Caco-2 (cell line): ENCODE results near the gene OTOP2. TPM values are rescaled to one million over a fixed set of nuclear protein-coding genes. Genes with fewer than 3 reads are reported as not detected.
"Not testable (repeated sequence)": the region's sequence is repeated elsewhere in the genome, so short reads cannot be mapped to it uniquely, and the experiment has no call there.

ENCODE experiments used
- BruUV-seq: library from RNA; stranded (reverse); fragments of 400-500 nt; replicated peaks from 2 replicates; lab custom pipeline; 2021; lab: Mats Ljungman, UMichigan
- CTCF ChIA-PET: fragments of 300-600 bp; sonication (Branson Sonifier 250); formaldehyde crosslinking; loops from one replicate; lab custom pipeline; 2022; ENCODE audit warnings: antibody characterized with exemption; lab: Charles Lee
- POLR2A ChIA-PET: fragments of 300-600 bp; sonication (Branson Sonifier 250); formaldehyde crosslinking; loops from one replicate; lab custom pipeline; 2022; ENCODE audit warnings: antibody characterized with exemption; lab: Charles Lee
- DNase-seq, 2 experiments: peaks; one replicate each; pipeline versions ENCODE4 v3.0.0 to v3.0.0-alpha.2; 2020 to 2022
- H3K27me3 ChIP-seq: replicated peaks from 2 replicates; pipeline ENCODE4 v1.6.0; 2011; ENCODE audit warnings: low read length; ENCODE audit not compliant: control insufficient read depth, insufficient read depth
- H3K36me3 ChIP-seq: 2 replicates; pipeline ENCODE4 v1.5.1; 2011; ENCODE audit warnings: low read length; ENCODE audit not compliant: control insufficient read depth, insufficient read depth
- H3K4me1 ChIP-seq: fragments of 250-450 bp; sonication (Bioruptor Pico); 2 replicates; pipeline ENCODE4 v1.5.1; 2020; ENCODE audit warnings: mild to moderate bottlenecking
- H3K4me3 ChIP-seq: 2 replicates; pipeline ENCODE4 v1.5.1; 2011; ENCODE audit warnings: low read depth, mild to moderate bottlenecking, control low read depth, low read length
- H3K9me3 ChIP-seq: fragments of 250-450 bp; sonication (Bioruptor Pico); 2 replicates; pipeline ENCODE4 v1.5.1; 2020; ENCODE audit warnings: mild to moderate bottlenecking, moderate library complexity
- H3K27ac Mint-ChIP-seq: one replicate; pipeline ENCODE4 v1.8.0; 2022; ENCODE audit warnings: mixed read lengths; ENCODE audit not compliant: unreplicated experiment
- H3K27me3 Mint-ChIP-seq: one replicate; pipeline ENCODE4 v1.8.0; 2022; ENCODE audit warnings: mixed read lengths; ENCODE audit not compliant: insufficient read depth, unreplicated experiment
- H3K36me3 Mint-ChIP-seq: one replicate; pipeline ENCODE4 v1.8.0; 2022; ENCODE audit warnings: mild to moderate bottlenecking, mixed read lengths; ENCODE audit not compliant: insufficient read depth, unreplicated experiment
- H3K4me1 Mint-ChIP-seq: one replicate; pipeline ENCODE4 v1.8.0; 2022; ENCODE audit warnings: low read depth, mixed read lengths; ENCODE audit not compliant: unreplicated experiment
- H3K4me3 Mint-ChIP-seq: one replicate; pipeline ENCODE4 v1.8.0; 2022; ENCODE audit warnings: mild to moderate bottlenecking, moderate library complexity, mixed read lengths; ENCODE audit not compliant: unreplicated experiment
- H3K9me3 Mint-ChIP-seq: one replicate; pipeline ENCODE4 v1.8.0; 2022; ENCODE audit warnings: mixed read lengths; ENCODE audit not compliant: unreplicated experiment
- CTCF ChIP-seq, 2 experiments: fragments of 200-600 bp in 1 of 2; IDR thresholded peaks; 1 replicate in 1 of 2; 2 replicates in 1 of 2; pipeline versions ENCODE4 v1.5.1 to v1.8.0; 2011 to 2022; ENCODE audit warnings: antibody characterized with exemption in 1 of 2, control low read depth in 1 of 2, inconsistent platforms in 1 of 2, low read depth in 1 of 2, low read length in 1 of 2, mild to moderate bottlenecking in 1 of 2, moderate library complexity in 1 of 2; ENCODE audit not compliant: insufficient read depth in 1 of 2, severe bottlenecking in 1 of 2, unreplicated experiment in 1 of 2
- intact Hi-C: fragments of 100-400 bp; cut with micrococcal nuclease; formaldehyde crosslinking; loops from one replicate; pipeline ENCODE4 v1.10.0; 2022; ENCODE audit not compliant: unreplicated experiment
- total RNA-seq: library from RNA; stranded (reverse); gene quantifications from 2 replicates; pipeline ENCODE4 v1.2.3, GENCODE V29; 2022

The OTOP2 gene
- total RNA-seq, 1 experiment from 2014 or later = not detected

- Histone ChIP-seq H3K4me1 (peaks cover 13% of the 10 kb centered on the region), H3K36me3 (no peaks in the 10 kb centered on the region), H3K27me3 (no peaks in the 10 kb centered on the region), H3K4me3 (peak overlapping the region; percentile 58), H3K9me3 (no peaks in the 10 kb centered on the region)
- Mint-ChIP-seq H3K36me3 (peaks cover 6% of the 10 kb centered on the region), H3K27ac (peak overlapping the region; percentile 88), H3K27me3 (peaks cover 2% of the 10 kb centered on the region), H3K4me3 (peak overlapping the region; percentile 95), H3K9me3 (no peaks in the 10 kb centered on the region), H3K4me1 (peaks cover 7% of the 10 kb centered on the region)
- DNase-seq = no peak
- intact Hi-C loops = no loop called here
- TSS peak; percentile 94 for BruUV-seq
- POLR2A ChIA-PET = no interaction called here
- CTCF ChIA-PET = no interaction called here
- no peak for TF ChIP-seq CTCF (IDR thresholded peaks at IDR 0.05; ENCODE audit: insufficient read depth in 1 of 2, low read depth in 1 of 2, low read length in 1 of 2, severe bottlenecking in 1 of 2, unreplicated experiment in 1 of 2)
These were observed 57.4 kb downstream of the OTOP2 start for GRCh38 chr17:74981318-74981978.

DNA sequence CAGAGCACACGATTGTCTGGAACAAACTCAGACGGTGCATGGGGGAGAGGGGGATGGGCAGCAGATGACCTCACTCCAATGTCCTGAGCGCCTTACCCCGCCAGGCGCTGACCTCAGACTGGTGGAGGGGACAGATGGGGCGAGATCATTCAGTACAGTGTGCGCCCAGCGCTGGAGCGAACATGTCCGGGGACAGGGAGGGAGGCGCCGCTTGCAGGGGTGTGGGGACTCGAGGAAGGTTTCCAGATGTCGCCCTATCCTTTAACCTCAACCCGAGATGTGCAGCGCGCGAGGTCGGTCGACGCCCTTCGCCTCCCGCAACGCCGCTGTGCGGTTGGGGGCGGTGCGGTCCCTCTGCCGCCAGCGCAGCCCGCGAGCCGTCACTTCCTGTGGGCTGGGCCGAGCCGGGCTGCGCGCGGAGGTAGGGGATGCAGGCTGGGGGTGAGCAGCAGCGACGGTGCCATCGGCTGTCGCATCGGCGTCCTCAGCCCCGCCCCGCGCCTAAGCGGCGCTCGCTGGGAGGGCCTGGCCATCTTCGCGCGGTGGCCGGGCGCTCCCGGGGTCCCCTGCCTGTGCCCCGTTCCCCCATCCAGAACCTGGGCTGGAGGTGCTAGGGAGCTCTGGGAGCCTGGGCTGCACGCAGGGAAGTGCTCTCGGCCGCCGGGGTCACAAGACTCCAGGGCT is 58.0 kb downstream of the OTOP2 start:
- Mint-ChIP-seq H3K27ac (peak overlapping the region; percentile 88), H3K36me3 (peaks cover 6% of the 10 kb centered on the region), H3K27me3 (no peaks in the 10 kb centered on the region), H3K9me3 (no peaks in the 10 kb centered on the region), H3K4me3 (peak overlapping the region; percentile 95), H3K4me1 (peaks cover 7% of the 10 kb centered on the region)
- peaks cover 13% of the 10 kb centered on the region for H3K4me1 ChIP-seq
- BruUV-seq = no TSS peak
- peak overlapping the region; percentile 58 for H3K4me3 ChIP-seq
- ChIA-PET CTCF (interaction anchor here (0.6 to 1.7 kb wide), 5 partner anchors 8 to 206 kb away, joined by 3 to 18 read pairs (median 4); partner anchors contain the start of gene NAT9), POLR2A (interaction anchor here (0.7 to 1.4 kb wide), 4 partner anchors 9 to 109 kb away, joined by 3 to 13 read pairs (median 6); partner anchors contain the start of genes FDXR, HID1 and MRPL58)
- no peak for TF ChIP-seq CTCF (IDR thresholded peaks at IDR 0.05; ENCODE audit: insufficient read depth in 1 of 2, low read depth in 1 of 2, low read length in 1 of 2, severe bottlenecking in 1 of 2, unreplicated experiment in 1 of 2)
- intact Hi-C loops = loop anchor here (1.0 kb wide), 2 partner anchors 10 to 21 kb away; partner anchors contain the start of gene HID1
- H3K27me3 ChIP-seq = no peaks in the 10 kb centered on the region
- no peaks in the 10 kb centered on the region for H3K36me3 ChIP-seq
- H3K9me3 ChIP-seq = no peaks in the 10 kb centered on the region
- peak; percentile 89 to 93 for DNase-seq

- BruUV-seq = TSS peak; percentile 66
- not testable (repeated sequence) for H3K27me3 ChIP-seq, DNase-seq, H3K36me3 ChIP-seq, H3K4me1 Mint-ChIP-seq, H3K36me3 Mint-ChIP-seq, H3K27me3 Mint-ChIP-seq, H3K9me3 Mint-ChIP-seq, H3K9me3 ChIP-seq
- intact Hi-C loops = loop anchor here (1.0 kb wide), 2 partner anchors 10 to 21 kb away; partner anchors contain the start of gene HID1
- Histone ChIP-seq H3K4me3 (peak overlapping the region; percentile 58), H3K4me1 (peaks cover 13% of the 10 kb centered on the region)
- Mint-ChIP-seq H3K4me3 (peak overlapping the region; percentile 95), H3K27ac (peak overlapping the region; percentile 88)
- ChIA-PET CTCF (interaction anchor here (0.6 to 1.7 kb wide), 6 partner anchors 9 to 207 kb away, joined by 3 to 18 read pairs (median 4); partner anchors contain the start of genes MRPL58 and NAT9), POLR2A (interaction anchor here (0.7 to 1.4 kb wide), 6 partner anchors 10 to 110 kb away, joined by 3 to 13 read pairs (median 4); partner anchors contain the start of genes FDXR, HID1 and MRPL58)
These were observed 58.7 kb downstream of the OTOP2 start for GRCh38 chr17:74982663-74983313.

Other genes starting within 250 kb of the OTOP2 start
- 2.2 and 2.4 TPM in 2 replicates for gene CD300LF, start 211.3 kb upstream of the OTOP2 start, total RNA-seq
- gene RAB37, start 187.0 kb upstream of the OTOP2 start, total RNA-seq = 12.3 and 14.8 TPM in 2 replicates
- gene NHERF1, start 175.6 kb upstream of the OTOP2 start, total RNA-seq = 204 and 218 TPM in 2 replicates
- 84.5 and 89.5 TPM in 2 replicates for gene NAT9, start 147.9 kb upstream of the OTOP2 start, total RNA-seq
- 4.8 and 5.2 TPM in 2 replicates for gene GRIN2C, start 64.4 kb upstream of the OTOP2 start, total RNA-seq
- 19.0 and 20.6 TPM in 2 replicates for gene FDXR, start 51.3 kb upstream of the OTOP2 start, total RNA-seq
- 2.6 and 3.1 TPM in 2 replicates for gene FADS6, start 30.6 kb upstream of the OTOP2 start, total RNA-seq
- gene USH1G, start 1.0 kb upstream of the OTOP2 start, total RNA-seq = 0.48 and 0.77 TPM in 2 replicates
- gene OTOP3, start 11.6 kb downstream of the OTOP2 start, total RNA-seq = not detected in 2 replicates
- 29.8 and 30.4 TPM in 2 replicates for gene HID1, start 48.5 kb downstream of the OTOP2 start, total RNA-seq
- 30.9 and 31.6 TPM in 2 replicates for gene CDR2L, start 63.4 kb downstream of the OTOP2 start, total RNA-seq
- gene MRPL58, start 88.4 kb downstream of the OTOP2 start, total RNA-seq = 61.0 and 61.8 TPM in 2 replicates
- 316 and 326 TPM in 2 replicates for gene ATP5PD, start 122.7 kb downstream of the OTOP2 start, total RNA-seq
- gene KCTD2, start 123.0 kb downstream of the OTOP2 start, total RNA-seq = 27.9 and 28.8 TPM in 2 replicates
- gene SLC16A5, start 163.7 kb downstream of the OTOP2 start, total RNA-seq = 27.7 and 33.8 TPM in 2 replicates
- 23.6 and 26.0 TPM in 2 replicates for gene ARMC7, start 185.7 kb downstream of the OTOP2 start, total RNA-seq
- gene NT5C, start 207.5 kb downstream of the OTOP2 start, total RNA-seq = 59.3 and 68.4 TPM in 2 replicates
- gene JPT1, start 230.2 kb downstream of the OTOP2 start, total RNA-seq = 210 and 244 TPM in 2 replicates